Measurements from ENCODE around the gene GRK5.

Gene GRK5

DNA sequence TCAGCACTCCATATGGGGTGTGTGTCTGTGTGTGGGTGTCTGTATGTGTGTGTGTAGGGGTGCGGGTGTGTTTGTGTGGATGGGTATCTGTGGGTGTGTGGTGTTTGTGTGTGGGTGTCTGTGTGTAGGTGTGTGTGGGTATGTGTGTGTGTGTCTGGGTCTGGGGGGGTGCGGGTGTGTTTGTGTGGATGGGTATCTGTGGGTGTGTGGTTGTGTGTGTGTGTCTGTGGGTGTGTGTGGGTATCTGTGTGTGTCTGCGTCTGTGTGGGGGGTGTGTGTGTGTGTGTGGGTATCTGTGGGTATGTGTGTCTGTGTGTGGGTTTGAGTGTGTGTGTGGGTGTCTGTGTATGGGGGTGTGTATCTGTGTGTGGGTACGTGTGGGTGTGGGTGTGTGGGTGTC lies 186.5 kb downstream of the GRK5 start:
- DNase-seq, result no peak

DNA sequence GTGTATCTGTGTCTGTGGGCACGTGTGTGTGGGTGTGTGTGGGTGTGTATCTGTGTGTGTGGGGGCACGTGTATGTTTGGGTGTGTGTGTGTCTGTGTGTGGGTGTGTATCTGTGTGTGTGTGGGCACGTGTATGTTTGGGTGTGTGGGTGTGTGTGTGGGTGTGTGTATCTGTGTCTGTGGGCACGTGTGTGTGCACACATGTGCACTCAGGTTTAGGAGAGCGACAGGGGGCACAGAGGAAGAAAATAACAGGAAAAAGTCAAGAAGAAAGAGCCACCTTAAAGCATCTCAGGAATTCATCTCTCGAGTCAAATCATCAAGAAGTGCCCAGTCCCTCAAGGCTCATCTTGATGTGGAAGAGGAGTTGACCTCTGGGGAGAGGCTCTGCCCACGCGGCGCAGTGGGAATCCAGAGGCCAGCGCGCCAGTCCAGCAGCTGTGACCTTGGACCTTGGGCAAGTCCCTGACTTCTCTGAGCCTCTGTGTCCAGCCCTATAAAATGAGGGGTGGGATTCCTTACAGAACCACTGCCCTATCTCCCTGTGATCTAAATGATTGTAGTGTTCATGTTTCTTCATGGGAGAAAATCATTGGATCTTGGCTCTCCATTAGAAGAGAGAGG lies 187.4 kb downstream of the GRK5 start:
- DNase-seq, result no peak

DNA sequence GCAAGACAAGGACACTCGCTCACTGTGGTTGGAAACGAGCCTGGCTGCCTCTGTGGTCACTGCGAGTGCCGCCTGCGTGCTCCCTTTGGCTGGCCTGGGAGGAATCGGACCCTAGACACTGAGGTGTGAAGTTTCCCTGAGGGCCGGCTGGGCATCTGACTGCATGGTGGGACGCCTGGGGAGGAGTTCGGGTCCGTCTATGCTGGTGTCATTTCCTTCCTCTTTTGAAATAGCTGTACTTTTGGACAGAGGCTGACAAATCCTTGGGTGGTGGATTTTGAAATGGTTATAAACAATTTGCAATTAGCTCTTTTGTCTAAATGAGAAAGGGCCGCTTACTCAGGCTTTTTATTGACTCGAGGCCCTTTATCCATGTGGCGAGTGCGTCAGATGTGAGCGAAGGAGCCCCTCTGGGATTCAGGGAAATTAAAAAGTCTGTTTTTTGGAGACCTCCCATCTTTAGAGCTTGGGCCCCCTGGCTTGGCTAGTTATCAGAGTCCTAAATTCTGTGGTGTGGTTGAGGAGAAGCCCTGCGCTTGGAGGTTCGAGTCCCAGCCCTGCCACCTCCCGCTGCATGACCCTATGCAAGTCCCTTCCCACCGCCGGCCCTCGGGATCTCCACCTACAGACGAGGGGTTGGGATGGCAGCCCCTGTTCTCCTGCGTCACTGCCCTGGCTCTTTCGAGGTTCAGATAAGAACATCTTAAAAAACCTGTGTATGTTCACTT lies 188.1 kb downstream of the GRK5 start:
- no peak for DNase-seq

DNA sequence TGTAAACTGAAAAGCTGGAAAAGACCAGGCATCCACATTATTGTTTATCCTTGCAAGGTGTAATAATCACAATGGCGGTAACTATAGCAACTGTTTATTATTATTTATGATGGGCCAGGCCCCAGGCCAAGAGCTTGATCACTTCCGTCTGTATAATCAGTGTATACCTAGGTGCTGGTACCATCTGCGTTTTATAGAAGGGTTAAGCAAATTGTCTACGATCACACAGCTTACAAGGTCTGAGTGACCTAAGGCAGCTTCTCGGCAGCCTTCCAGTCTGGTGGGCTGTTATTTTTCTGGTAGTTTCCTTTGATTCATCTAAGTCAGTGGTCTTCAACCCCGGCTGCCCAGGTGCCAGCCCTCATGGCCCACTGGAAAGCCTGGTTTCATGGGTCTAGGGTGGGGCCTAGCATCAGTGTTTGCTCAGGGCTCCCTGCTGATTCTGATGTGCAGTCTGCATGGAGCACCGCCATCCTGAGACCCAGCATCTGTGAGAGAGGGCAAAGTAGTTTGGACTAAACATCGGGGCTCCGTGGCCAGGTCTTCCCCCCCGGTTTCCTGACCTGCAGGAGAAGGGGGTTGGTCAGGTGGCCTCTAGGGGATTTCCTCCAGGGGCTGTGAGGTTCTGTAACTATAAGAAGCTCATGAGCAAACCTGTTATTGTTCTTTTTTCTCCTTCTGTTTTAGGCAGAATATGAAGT lies 188.8 kb downstream of the GRK5 start:
- DNase-seq, result no peak

DNA sequence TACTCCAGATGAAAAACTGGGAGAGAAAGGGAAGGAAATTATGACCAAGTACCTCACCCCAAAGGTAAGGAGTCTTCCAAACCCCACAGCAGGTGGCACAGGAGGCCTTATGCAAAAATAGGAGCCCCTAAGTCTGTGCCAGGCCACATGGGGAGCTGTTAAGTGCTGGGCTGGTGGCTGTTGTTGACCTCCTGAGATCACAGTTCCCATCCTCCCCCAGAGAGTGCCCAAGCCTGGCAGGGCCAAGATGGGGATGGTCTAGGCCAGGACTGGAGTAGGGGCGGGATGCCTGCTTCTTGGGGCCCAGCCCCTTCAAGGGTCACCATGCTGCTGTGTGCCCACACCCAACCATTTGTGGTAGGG lies 189.3 kb downstream of the GRK5 start:
- DNase-seq, result no peak

DNA sequence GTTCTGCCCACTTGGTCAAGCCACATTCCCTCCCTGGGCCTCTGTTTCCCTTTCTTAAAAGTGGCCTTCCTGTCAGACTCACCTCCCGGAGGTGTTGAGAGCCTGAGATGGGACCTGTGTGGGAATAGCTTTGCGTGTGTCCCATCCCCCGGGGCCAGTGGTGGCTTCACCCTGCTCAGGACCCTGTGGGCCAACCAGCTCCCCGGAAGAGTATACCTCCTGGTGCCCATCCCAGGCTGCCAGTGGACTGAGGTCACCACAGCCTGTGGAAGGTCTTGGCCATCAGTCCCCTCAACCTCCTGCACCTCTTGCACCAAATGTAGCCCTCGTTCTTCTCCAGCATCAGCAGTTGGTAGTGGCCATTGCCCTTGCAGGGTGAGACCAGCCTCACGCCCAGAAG lies 190.0 kb downstream of the GRK5 start:
- DNase-seq, result no peak

DNA sequence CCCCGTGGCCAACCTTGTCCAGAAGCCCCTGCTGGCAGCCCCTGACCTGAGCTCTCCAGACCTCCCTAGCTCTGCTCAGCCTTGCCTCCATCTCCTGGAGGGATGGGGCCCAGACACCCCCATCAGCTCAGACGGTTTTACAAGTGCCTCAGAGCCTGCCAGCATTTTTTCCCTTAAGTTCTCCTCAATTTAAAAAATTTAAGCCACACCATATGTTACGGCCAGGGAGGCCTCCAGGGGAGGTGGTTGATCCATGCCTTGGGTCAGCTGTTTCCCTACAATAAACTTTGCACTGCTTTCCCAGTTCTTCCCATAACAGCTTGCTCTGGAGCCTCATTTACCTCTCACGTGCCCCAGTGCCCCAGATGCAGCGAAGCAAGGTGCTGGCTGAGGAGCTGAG lies 191.6 kb downstream of the GRK5 start:
- DNase-seq, result no peak

DNA sequence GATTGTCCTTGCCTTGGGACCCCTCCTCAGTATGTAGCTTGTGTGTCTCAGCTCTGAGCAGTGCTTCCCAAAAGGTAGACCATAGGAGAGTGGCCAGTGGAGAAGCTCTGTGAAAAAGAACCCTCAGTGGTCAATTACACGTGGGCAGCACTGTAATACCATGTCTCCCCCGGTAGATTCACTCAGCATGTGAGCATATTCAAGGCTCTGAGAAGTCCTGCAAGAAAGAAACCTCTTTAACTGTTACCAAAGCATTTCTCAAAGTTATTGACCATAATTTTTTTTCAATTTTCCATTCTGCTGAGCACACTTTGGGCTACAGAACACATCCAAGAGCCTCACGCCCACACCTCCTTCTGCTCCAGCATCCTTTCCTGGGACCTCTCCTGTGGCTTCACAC lies 192.1 kb downstream of the GRK5 start:
- DNase-seq, result no peak

DNA sequence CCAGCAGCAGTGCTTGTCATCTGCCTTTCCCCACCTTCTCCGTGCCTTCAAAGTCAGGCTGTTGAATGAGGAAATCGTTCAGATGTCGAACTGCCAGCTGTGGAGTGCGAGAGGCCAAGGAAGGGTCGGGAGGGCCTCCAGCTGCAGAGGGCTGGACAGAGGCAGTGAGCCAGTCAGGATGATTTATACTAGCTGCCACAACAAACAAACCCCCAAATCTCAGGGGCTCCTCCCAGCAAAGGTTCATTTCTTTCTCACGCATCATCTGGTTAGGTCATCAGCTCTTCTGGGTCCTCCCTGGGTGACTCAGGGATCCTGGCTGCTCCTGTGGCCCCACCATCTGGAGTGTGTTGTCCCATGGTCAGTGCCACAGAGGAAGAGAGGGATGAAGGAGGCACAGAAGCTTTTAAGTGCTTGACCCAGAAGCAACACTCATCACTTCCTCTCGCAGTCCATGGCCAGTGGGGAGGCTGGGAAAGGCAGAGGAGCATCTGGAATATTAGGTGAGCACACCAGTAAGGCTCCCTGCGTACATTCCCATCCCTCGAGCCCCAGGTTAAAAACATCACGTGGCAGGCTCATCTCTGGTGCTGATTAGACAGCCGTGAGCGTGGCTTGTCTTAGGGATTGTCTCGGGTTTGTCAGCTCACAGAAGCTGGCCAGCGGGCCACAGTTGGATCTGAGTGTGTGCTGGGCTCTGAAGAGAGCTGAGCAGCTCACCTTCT lies 194.5 kb downstream of the GRK5 start:
- no peak for DNase-seq

DNA sequence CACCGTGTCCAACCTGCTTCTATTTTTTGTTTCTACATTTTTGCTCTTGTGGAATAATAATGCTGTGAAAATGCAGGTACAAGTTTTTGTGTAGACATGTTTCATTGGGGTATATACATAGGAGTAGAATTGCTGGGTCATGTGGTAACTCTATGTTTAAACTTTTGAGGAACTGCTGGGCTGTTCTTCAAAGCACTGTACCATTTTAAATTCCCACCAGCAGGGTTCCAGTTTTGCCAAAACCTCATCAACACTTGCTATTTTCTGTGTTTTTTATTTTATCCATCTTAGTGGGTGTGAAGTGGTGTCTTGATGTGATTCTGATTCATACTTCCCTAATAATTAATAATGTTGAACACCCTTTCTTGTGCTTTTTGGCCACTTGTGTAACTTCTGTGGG lies 196.6 kb downstream of the GRK5 start:
- DNase-seq, result no peak

DNA sequence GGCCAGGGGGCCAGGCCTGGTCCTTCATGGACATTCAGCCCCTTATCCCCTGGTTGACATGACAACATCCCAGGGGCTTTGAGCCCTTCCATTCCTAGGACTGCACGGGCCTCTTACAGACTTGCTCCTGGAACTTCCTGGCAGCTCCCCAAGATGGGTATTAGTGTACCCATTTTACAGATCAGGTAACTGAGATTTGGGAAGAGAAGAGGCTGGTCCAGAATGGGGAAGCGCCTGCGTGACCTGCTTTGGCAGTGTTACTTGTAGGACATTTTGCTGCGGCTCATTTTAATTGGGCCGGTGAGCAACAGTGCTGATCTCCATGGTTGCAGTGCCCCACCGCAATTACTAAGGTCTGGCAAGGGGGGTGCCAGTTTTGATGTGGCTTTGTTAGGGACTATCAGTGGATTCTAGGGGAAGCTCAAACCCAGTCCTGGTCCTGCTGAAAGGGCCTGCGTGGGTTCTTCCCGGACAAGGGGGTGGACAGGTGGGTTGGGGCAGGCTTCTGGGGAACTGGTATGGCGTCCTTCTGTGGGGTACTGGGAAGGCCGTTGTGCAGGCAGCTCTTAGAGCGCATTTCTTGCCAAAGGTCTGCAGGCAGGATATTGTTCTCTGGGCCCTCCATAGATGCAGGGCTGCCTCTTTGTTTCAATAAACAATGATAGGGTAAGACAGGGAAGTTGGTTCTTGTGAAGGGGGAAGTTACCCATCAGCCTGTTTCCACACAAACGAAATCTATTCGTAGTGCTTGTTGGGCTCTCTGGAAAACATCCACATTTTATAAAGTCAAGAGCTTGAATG lies 197.5 kb downstream of the GRK5 start:
- no peak for DNase-seq

DNA sequence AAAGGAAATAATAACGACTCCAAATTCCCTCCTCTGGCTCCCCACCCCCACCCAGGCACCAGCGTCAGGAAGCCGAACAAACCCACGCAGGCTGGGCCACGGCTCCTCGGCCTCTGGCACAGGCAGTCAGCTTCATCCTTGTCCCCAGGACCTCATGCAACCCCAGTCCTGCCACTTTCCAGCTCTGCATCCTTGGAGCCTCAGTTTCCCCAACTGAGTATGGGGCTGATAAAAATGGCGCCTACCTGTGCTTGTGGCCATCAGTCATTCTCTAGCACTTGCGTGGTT lies 198.1 kb downstream of the GRK5 start:
- DNase-seq, result no peak

DNA sequence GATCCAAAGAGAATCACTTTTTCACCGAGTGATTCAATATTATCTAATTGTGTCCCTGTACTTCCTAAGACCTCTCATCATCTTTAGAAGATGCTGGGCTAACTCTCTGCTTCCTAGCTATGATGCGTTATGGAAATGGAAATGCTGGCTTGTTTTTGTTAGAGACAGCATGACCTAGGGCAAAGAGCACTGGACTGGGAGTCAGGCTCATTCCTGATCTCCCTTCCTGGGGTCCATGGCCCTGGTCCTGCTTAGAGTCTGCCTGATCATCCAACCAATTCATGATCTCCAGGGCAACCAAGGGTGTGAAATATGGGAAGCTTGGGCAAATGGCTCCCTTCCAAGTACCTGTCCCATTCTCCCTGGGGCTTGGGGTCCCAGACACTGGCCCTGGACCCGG lies 198.8 kb downstream of the GRK5 start:
- no peak for DNase-seq

DNA sequence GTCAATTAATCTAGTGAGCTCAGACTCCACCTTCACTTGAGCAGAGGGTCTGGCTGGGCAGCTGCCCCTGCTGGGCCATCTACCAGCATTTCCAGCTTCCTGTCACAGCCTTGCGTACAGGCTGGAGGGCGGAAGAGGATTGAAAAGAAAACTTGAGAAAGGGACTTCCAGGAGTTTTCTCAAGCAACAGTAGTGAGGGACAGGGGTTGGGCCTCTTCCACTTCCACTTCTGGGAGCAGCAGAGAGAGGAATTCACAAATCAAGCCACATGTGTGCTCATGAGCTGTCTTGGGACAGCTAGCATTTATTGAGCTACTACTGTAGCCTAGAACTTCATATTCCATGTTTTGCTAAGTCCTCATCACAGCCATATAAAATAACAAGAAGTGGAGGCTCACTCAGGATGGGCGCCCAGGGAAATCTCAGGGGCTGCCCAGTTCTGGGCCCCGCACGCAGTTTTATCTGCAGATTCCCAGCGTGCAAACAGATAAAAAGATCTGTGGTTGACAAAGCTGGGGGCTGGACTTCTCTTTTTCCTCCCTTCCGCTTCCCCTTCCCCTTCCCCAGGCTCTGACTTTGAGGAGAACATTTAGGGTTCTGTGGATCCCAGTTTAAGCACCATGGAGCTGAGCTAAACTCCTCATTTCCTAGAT lies 199.4 kb downstream of the GRK5 start:
- no peak for DNase-seq

DNA sequence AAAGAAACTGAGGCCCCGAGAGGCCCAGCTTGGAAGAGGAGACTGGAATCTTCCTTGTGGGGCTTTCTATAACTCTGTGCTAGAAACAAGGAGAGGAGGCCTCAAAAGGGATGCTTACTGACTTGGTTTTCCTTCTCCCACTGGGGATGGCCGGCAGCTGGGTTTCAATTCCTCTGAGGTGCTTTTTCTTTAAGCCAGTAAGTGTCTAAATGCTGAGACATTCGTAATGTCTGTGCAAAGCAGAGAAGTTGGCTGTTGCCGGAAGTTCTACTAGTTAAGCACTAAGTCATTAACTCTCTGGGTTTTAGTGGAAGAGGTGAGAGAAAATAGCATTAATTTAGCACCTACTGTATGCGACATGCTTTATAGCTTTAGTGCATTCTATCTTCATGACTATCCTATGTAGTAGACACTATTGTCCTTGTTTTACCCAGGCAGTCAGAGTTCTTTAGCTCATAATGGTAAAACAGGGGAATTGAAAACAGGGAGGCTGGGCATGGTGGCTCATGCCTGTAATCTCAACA lies 199.9 kb downstream of the GRK5 start:
- no peak for DNase-seq

DNA sequence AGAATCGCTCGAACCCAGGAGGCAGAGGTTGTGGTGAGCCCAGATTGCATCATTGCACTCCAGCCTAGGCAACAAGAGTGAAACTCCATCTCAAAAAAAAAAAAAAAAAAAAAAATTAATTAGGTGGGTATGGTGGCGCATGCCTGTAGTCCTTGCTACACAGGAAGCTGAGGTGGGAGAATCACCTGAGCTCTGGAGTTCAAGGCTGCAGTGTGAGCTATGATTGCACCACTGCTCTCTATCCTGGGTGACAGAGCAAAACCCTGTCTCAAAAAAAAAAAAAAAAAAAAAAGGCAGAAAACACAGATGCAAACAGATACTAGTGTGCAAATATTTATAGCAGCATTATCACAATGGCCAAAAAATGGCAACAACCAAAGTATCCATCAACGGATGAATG lies 200.7 kb downstream of the GRK5 start:
- no peak for DNase-seq

DNA sequence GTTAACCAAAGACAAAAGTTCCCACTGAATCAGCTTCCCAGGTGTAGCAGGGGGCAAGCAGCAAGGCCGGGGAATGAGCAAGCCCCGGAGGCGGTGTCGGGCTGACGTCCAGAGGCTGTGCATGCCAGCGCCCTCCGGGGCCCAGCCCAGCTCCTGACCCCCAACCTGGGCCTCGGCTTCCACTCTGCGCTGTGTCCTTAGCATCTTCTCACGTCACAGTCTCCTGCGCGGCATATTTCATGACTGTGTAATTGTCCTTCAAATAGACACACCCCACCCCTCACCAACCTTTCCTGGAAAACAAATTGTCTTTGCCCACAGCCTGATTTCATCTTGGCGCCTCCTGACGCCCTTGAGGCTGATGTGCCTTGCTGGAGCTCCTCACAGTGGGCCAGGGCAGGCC lies 201.6 kb downstream of the GRK5 start:
- DNase-seq, result no peak

DNA sequence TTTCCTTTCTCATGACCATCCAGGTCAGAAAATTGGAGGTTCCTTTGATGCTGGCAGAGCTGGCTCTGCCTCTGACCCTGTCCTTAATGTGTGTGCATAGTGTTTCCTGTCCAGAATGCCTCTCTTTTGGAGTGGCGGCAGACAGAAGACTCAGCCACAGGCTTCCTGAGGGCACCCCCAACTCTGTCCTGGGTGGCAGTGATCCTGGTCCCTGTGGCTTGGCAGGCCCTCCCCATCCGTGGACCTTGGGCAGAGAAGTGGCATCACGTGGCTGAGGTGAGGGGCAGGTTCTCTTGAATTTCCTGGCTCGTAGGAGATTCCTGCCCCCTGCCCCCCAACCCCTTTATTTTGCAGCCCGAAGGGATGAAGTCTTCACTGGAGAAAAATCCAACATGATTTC lies 202.0 kb downstream of the GRK5 start:
- DNase-seq, result no peak

DNA sequence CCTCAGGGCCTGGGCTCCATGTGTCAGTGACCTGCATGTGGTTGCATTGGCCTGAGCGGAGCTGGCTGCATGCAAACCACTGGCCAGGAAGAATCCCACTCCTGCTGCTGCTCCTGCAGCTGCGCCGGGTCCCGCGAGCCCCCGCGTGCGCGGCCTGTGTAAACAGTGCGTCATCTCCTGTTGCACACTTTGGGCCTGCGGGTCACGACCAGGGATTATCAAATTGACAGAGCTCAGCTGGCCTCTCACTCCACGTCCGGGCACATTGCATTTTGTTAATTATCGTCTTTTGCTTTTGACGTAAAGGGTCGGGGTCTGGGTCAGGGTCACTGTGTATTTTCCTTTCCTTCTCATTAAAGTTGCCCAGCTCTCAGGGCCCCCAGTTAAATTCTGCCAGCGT lies 202.5 kb downstream of the GRK5 start:
- no peak for DNase-seq

DNA sequence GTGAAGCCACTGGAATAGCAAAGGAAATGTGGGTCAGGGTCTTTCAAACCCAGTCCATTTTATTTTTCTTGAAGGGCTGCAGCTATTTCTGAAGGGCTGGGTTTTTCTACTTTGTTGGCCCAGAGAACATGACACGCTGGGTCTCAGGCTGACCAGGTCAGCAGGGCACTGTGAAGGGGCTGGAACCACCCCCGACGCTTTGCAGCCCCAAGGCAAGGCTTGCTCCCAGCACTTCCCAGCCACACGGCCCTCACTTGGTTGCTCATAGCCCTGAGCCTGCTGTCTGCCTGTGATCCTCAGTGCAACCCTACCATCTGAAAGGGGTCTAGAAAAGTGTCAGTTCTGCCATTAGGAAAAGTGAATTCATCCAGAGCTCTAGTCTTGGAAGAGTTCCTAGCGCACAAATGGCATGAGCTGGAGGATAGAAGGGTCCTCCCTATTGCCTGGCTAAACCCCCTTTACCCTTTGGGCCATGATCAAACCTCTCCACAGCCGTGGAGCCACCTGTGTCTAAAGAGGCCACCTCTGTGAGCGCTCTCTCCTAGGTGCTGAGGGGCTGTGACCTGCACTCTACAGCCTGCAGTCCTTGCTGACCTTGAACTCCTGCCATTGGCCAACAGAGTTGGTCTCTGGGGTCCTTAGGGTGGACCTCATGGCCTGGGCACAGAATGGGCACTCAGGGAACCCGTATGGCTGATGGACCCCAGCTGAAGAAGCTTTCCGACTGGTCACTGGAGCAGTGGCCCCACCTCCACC lies 203.2 kb downstream of the GRK5 start:
- DNase-seq, result no peak

DNA sequence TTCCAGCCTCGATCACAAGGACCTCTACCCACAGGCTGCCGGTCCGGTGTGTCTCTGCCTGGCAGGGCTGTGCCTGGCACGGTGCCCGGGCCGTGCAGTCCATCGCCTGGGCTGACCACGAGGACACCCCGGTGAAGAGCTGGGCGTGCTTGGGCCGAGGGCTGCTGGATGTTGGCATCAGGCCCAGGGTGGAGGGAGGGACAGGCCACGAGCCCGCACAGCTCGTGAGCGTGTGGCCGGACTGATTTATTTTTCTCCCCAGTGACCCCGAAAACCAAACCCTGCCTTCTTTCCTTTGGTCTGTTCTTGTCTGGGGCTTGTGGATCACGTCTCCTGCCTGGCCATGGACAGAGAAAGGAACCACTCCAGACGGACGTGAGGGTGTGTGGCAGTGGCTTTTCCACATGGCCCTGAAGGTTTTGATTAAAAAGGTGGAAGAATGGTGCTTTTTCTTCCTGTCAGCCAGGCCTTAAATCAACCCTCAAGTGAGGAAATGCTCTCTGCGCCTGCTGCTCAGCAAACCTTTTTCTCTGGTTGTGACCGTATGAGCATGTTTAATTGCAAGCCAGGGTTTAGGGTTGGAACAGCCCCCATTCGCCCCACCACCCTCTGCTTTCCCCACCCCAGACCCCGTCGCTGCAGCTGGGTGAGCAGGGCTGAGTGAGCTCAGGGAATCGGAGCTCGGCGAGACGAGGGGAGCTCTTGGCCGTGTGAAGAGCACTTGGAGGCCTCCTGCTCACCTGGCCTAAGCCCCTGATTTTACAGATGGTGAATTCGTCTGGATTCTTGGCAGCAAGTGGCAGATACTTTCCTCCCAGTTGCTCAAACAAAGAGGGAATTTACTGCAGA lies 205.1 kb downstream of the GRK5 start:
- DNase-seq, result no peak
